ENCODE results near the gene FOXP1.

GRCh38 chr3:71067977-71068654, 515.4 kb downstream of the FOXP1 start:
- no peak for TF ChIP-seq CTCF (IDR thresholded peaks at IDR 0.05)
- no peak for TF ChIP-seq POLR2AphosphoS5 (IDR thresholded peaks at IDR 0.05)

Measured in breast epithelium (tissue), 3 donors.